CD8-positive, alpha-beta memory T cell (primary cell): ENCODE measurements around the gene SOCS7. TPM values are rescaled to one million over a fixed set of nuclear protein-coding genes. Genes with fewer than 3 reads are reported as not detected.
A peak's percentile ranks its signal among the peaks of the same experiment; 100 is the strongest.

Experiments used
- CTCF ChIA-PET: fragments of 350-600 bp; sonication (Branson Sonifier 250); formaldehyde crosslinking; loops from one replicate; lab custom pipeline; 2021; ENCODE audit warnings: antibody characterized with exemption; lab: Charles Lee
- POLR2A ChIA-PET: fragments of 350-600 bp; sonication (Branson Sonifier 250); formaldehyde crosslinking; loops from one replicate; lab custom pipeline; 2021; ENCODE audit warnings: antibody characterized with exemption; lab: Charles Lee
- DNase-seq, 5 donors: peaks; one replicate each; pipeline versions ENCODE4 v3.0.0 to v3.0.0-alpha.2; 2020 to 2022; ENCODE audit warnings: mixed read lengths in 1 of 5
- H3K27ac ChIP-seq: one replicate; pipeline ENCODE4 v1.7.0; 2013; ENCODE audit warnings: low read depth, mild to moderate bottlenecking, low read length, moderate library complexity
- H3K27me3 ChIP-seq: 2 replicates; pipeline ENCODE4 v1.7.0; 2013; ENCODE audit warnings: low read length, mild to moderate bottlenecking; ENCODE audit not compliant: insufficient read depth, poor library complexity, severe bottlenecking
- H3K36me3 ChIP-seq: 2 replicates; pipeline ENCODE4 v1.7.0; 2013; ENCODE audit warnings: mild to moderate bottlenecking, low read length, moderate library complexity; ENCODE audit not compliant: insufficient read depth
- H3K4me1 ChIP-seq: 2 replicates; pipeline ENCODE4 v1.7.0; 2013; ENCODE audit warnings: mild to moderate bottlenecking, low read length, moderate library complexity; ENCODE audit not compliant: insufficient read depth
- H3K4me3 ChIP-seq: 2 replicates; pipeline ENCODE4 v1.7.0; 2013; ENCODE audit warnings: mild to moderate bottlenecking, low read length
- H3K9me3 ChIP-seq: 2 replicates; pipeline ENCODE4 v1.7.0; 2013; ENCODE audit warnings: mild to moderate bottlenecking, low read length
- H3K27ac Mint-ChIP-seq, 8 donors: one replicate each; pipeline ENCODE4 v1.8.0; 2020 to 2021; ENCODE audit warnings: mixed read lengths in 8 of 8, mild to moderate bottlenecking in 6 of 8, inconsistent platforms in 3 of 8, moderate library complexity in 3 of 8
- H3K27me3 Mint-ChIP-seq, 2 donors: one replicate each; pipeline ENCODE4 v1.8.0; 2020 to 2021; ENCODE audit warnings: mixed read lengths in 2 of 2, mild to moderate bottlenecking in 1 of 2, moderate library complexity in 1 of 2
- H3K36me3 Mint-ChIP-seq, 3 donors: one replicate each; pipeline ENCODE4 v1.8.0; 2020 to 2021; ENCODE audit warnings: mixed read lengths in 3 of 3, inconsistent platforms in 1 of 3, mild to moderate bottlenecking in 1 of 3
- H3K4me1 Mint-ChIP-seq, 3 donors: one replicate each; pipeline ENCODE4 v1.8.0; 2020 to 2021; ENCODE audit warnings: mixed read lengths in 3 of 3, inconsistent platforms in 1 of 3, mild to moderate bottlenecking in 1 of 3
- H3K4me3 Mint-ChIP-seq, 7 donors: one replicate each; pipeline ENCODE4 v1.8.0; 2020 to 2021; ENCODE audit warnings: mixed read lengths in 7 of 7, mild to moderate bottlenecking in 6 of 7, moderate library complexity in 4 of 7, inconsistent platforms in 2 of 7
- H3K9me3 Mint-ChIP-seq, 5 donors: one replicate each; pipeline ENCODE4 v1.8.0; 2020 to 2022; ENCODE audit warnings: mixed read lengths in 5 of 5, mild to moderate bottlenecking in 3 of 5, moderate library complexity in 2 of 5, inconsistent platforms in 1 of 5
- polyA plus RNA-seq: library from polyadenylated mRNA; unstranded; fragments of 300-500 nt; fragmentation: Illumina TruSeq; gene quantifications from one replicate; pipeline ENCODE4 v1.2.3, GENCODE V29; 2021
- total RNA-seq, 2 experiments: library from RNA; stranded (reverse); gene quantifications; one replicate each; pipeline ENCODE4 v1.2.3, GENCODE V29; 2021

The SOCS7 gene
- total and polyA plus RNA-seq, 3 experiments from 2014 or later, result 0.98 to 23.7 (median 22.0) TPM

DNA sequence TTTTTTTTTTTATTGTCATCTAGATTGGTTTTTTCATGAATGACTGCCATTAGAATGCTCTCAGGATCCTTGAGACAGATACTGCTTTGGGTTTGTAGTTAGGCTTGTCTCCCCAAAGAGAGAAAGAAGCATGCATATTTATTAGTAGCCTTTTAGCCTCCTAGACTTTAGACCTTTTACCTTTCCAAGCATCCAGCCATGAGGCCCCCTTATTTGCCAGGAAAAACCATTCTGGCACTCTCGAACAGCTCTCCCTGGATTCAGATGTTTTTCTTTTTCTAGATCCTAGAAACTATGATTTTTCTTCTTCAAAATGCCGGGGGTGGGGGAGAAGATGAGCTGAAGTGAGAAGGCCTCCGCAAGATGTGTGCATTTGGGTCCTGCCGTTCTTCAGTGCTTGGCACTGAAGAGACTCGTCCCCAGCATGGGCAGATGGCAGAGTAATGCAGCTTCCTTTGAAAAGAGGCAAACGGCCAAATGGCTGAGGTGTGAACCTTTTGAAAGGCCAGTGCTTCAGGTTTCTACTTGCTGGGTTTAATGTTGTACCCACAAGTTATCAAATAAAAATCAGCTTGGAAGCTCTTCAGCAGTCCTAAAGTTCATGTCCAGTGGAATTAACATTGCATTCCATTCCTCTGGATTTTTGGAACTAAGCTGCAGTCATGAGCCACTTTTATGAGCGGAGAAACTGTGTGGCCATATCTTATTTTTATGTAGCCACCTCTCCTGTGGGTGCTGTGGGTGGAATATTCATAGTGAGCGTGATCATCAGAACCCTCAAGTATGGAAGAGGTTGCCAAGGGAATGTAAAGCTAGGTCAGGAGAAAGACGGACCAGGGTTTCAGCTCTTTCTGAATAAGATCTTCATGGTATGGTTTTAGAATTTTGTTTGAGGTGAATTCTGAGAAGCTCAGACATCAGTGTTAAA lies 7.2 kb downstream of the SOCS7 start:
- Mint-ChIP-seq H3K4me1 (peaks cover 31 to 54% (median 49%) of the 10 kb centered on the region in 3 donors), H3K4me3 (no peak overlapping the region), H3K36me3 (peaks cover 0 to 23% (median 2%) of the 10 kb centered on the region in 3 donors), H3K9me3 (no peaks in the 10 kb centered on the region), H3K27ac (peak overlapping the region in 1 of 8 donors; percentile 14), H3K27me3 (no peaks in the 10 kb centered on the region)
- no peaks in the 10 kb centered on the region for H3K9me3 ChIP-seq
- H3K27me3 ChIP-seq, result no peaks in the 10 kb centered on the region
- ChIA-PET CTCF (interaction anchor here (1.3 to 4.0 kb wide), 3 partner anchors 10 to 56 kb away, joined by 3 to 18 read pairs (median 4); no protein-coding TSS in a partner anchor), POLR2A (no interaction called here)
- DNase-seq, result no peak
- no peak overlapping the region for H3K4me3 ChIP-seq
- no peak overlapping the region for H3K27ac ChIP-seq
- peaks cover 8% of the 10 kb centered on the region for H3K4me1 ChIP-seq
- H3K36me3 ChIP-seq, result no peaks in the 10 kb centered on the region

DNA sequence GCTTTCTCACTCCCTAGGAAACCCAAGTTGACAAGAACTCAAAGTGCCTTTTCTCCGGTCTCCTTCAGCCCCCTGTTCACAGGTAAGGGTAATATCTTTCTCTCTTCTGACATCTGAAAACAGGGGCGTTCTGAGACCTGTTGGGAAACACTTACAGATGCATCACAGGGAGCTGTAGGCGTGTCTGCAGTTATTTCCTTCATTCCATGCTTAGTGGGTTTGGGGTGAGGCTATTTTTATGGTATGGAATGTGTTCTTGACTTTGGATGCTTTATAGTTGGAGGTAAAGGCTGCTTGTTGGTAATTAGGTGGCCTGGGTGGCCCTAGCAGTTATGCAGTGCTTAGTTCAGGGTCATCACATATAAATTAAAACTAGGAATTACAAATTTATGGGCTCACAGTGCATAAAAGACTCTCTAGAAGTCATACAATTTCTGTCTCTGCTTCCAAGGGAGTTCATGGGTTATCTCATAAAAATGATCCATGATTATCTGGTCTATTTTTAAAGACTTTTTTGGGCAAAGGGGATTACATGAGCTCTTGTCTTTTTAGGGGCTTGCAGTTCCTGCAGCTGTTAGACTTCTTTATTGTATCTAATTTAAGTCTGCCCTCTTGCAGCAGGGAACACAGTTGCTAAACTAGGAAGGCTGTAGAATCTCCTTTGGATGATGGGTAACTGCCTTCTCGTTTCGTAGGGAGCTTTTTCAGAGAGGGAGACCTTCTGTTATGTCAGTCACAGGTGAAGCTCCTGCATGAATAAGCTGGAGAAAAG lies 10.2 kb downstream of the SOCS7 start:
- peaks cover 4 to 51% (median 5%) of the 10 kb centered on the region in 3 donors for H3K36me3 Mint-ChIP-seq
- H3K9me3 ChIP-seq, result no peaks in the 10 kb centered on the region
- no peaks in the 10 kb centered on the region for H3K27me3 Mint-ChIP-seq
- no peaks in the 10 kb centered on the region for H3K9me3 Mint-ChIP-seq
- no peak overlapping the region for H3K4me3 ChIP-seq
- ChIA-PET POLR2A (no interaction called here), CTCF (interaction anchor here (4.0 kb wide), 1 partner anchor 13 kb away, joined by 18 read pairs; no protein-coding TSS in a partner anchor)
- H3K4me1 ChIP-seq, result no peaks in the 10 kb centered on the region
- no peak overlapping the region for H3K27ac ChIP-seq
- no peak for DNase-seq
- H3K4me1 Mint-ChIP-seq, result peaks cover 12 to 29% (median 24%) of the 10 kb centered on the region in 3 donors
- H3K27ac Mint-ChIP-seq, result peak overlapping the region in 1 of 8 donors; percentile 32
- H3K27me3 ChIP-seq, result no peaks in the 10 kb centered on the region
- no peak overlapping the region for H3K4me3 Mint-ChIP-seq
- no peaks in the 10 kb centered on the region for H3K36me3 ChIP-seq

DNA sequence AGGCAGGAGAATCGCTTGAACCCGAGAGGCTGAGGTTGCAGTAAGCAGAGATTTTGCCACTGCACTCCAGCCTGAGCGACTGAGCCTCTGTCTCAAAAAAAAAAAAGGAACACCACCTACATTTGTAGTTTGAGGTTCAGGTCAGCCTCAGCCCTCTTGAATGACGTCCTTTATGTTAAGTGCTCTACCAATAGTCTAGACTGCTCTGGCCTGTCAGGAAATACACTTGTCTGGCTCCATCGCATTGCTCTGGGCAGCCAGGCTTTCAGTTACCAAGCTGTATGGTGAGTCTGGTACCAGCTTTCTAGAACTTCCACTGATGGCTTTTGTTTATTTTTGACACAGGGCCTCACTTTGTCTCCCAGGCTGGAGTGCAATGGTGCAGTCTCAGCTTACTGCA lies 11.4 kb downstream of the SOCS7 start:
- DNase-seq, result no peak
- peaks cover 8 to 58% (median 10%) of the 10 kb centered on the region in 3 donors for H3K36me3 Mint-ChIP-seq
- no peak overlapping the region for H3K4me3 Mint-ChIP-seq
- H3K27ac Mint-ChIP-seq, result no peak overlapping the region
- Histone ChIP-seq H3K9me3 (no peaks in the 10 kb centered on the region), H3K36me3 (no peaks in the 10 kb centered on the region), H3K27ac (no peak overlapping the region), H3K4me3 (no peak overlapping the region), H3K27me3 (no peaks in the 10 kb centered on the region), H3K4me1 (no peaks in the 10 kb centered on the region)
- ChIA-PET CTCF (no interaction called here), POLR2A (no interaction called here)
- H3K27me3 Mint-ChIP-seq, result no peaks in the 10 kb centered on the region
- H3K4me1 Mint-ChIP-seq, result peaks cover 2 to 18% (median 15%) of the 10 kb centered on the region in 3 donors
- no peaks in the 10 kb centered on the region for H3K9me3 Mint-ChIP-seq

DNA sequence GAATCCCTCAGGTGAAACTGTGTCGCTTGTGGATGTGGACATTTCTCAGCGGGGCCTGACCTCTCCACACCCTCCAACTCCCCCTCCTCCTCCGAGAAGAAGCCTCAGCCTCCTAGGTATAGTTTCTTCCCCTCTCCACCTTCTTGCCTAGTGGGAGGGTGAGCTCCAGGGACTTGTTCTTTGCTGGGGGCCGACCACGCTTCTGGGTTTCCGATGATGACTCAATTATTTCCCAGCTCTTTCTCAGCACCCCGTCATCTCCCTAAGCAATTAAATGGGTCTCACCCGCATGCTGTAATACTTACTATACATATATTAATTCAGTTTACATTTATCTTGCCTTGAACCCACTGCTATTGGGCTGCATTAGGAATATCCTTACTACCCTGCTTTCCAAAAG lies 13.1 kb downstream of the SOCS7 start:
- H3K9me3 ChIP-seq, result no peaks in the 10 kb centered on the region
- ChIA-PET CTCF (interaction anchor here (1.2 to 2.4 kb wide), 2 partner anchors 15 to 50 kb away, joined by 3 to 10 read pairs; no protein-coding TSS in a partner anchor), POLR2A (no interaction called here)
- H3K4me3 Mint-ChIP-seq, result no peak overlapping the region
- no peaks in the 10 kb centered on the region for H3K9me3 Mint-ChIP-seq
- no peak overlapping the region for H3K27ac ChIP-seq
- no peaks in the 10 kb centered on the region for H3K27me3 ChIP-seq
- no peaks in the 10 kb centered on the region for H3K27me3 Mint-ChIP-seq
- no peaks in the 10 kb centered on the region for H3K4me1 ChIP-seq
- no peak for DNase-seq
- peaks cover 16 to 71% (median 20%) of the 10 kb centered on the region in 3 donors for H3K36me3 Mint-ChIP-seq
- no peaks in the 10 kb centered on the region for H3K36me3 ChIP-seq
- peaks cover 0 to 4% (median 0%) of the 10 kb centered on the region in 3 donors for H3K4me1 Mint-ChIP-seq
- H3K27ac Mint-ChIP-seq, result no peak overlapping the region
- no peak overlapping the region for H3K4me3 ChIP-seq

DNA sequence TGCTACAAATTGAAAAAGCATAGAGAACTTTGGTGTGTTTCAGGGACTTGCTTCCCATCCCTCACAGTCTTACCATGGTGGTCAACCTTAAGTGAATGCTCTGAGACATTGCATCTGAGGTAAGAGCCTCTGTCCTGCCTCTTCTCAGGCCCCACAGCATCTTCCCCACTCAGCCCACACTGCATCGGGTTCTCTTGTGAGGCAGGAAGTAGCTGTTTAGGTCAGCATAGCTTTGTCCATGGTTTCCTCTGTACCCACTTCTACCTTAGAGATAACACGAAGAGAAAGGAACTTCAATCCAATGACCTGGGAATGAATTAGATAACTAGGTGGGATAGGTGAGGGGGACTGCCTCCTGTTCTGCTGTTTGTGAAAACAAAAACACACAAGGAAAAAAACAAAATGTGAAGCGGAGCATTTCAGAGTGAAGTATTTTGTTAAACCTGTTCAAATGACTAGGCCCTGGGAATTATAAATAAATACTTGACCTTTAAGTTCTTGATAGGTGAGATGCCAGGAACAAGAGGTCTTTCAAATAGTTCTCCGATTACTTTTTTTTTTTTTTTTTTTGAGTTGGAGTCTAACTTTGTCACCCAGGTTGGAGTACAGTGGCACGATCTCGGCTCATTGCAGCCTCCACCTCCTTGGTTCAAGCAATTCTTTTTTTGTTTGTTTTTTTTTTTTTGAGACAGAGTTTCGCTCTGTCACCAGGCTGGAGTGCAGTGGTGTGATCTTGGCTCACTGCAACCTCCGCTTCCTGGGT lies 17.7 kb downstream of the SOCS7 start:
- Mint-ChIP-seq H3K27ac (no peak overlapping the region), H3K36me3 (peaks cover 23 to 72% (median 32%) of the 10 kb centered on the region in 3 donors), H3K4me1 (no peaks in the 10 kb centered on the region), H3K9me3 (no peaks in the 10 kb centered on the region), H3K4me3 (no peak overlapping the region), H3K27me3 (no peaks in the 10 kb centered on the region)
- CTCF ChIA-PET, result no interaction called here
- no peaks in the 10 kb centered on the region for H3K4me1 ChIP-seq
- no peaks in the 10 kb centered on the region for H3K9me3 ChIP-seq
- DNase-seq, result no peak
- POLR2A ChIA-PET, result no interaction called here
- no peaks in the 10 kb centered on the region for H3K36me3 ChIP-seq
- no peak overlapping the region for H3K4me3 ChIP-seq
- no peaks in the 10 kb centered on the region for H3K27me3 ChIP-seq
- no peak overlapping the region for H3K27ac ChIP-seq

DNA sequence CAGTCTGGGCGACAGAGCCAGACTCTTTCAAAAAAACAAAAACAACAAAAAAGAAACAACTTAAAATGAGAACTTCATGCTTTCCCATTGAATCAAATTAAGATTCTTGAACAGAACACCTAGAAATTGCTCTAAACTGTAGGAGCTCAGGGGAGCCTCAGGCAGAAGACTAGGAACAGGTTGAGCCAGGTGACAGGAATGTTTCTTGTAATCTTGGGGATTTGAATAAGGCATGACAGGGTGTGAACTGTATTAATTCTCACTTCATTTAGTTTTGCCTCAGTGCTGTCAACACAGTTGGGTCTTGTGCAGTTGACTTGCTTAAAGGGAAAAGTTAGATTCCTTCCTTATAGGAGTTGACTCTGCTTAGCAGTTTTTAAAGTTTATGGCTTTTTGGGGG lies 27.8 kb downstream of the SOCS7 start:
- no peak for DNase-seq
- ChIA-PET CTCF (no interaction called here), POLR2A (no interaction called here)

DNA sequence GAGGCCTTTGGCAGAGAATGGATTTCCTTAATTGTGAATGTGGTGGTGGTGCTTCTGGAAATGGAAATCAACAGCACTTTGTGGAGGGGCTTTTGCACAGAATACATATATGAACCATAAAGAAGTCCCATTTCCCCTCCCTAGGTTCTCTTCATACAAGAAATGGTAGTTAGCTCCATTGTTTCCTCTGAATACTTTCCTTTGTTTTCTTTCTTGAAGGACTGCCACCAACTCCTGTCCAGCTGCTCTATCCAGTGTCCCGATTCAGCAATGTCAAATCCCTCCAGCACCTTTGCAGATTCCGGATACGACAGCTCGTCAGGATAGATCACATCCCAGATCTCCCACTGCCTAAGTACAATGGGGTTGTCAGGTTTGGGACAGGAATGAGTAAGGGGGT lies 43.4 kb downstream of the SOCS7 start:
- Histone ChIP-seq H3K4me1 (no peaks in the 10 kb centered on the region), H3K4me3 (no peak overlapping the region), H3K27ac (no peak overlapping the region), H3K36me3 (peaks cover 23% of the 10 kb centered on the region), H3K27me3 (no peaks in the 10 kb centered on the region), H3K9me3 (no peaks in the 10 kb centered on the region)
- no peak for DNase-seq
- Mint-ChIP-seq H3K27ac (peak overlapping the region in 1 of 8 donors; percentile 30), H3K4me3 (no peak overlapping the region), H3K9me3 (no peaks in the 10 kb centered on the region), H3K36me3 (peaks cover 9 to 67% (median 22%) of the 10 kb centered on the region in 3 donors), H3K4me1 (no peaks in the 10 kb centered on the region), H3K27me3 (peaks cover 0 to 1% of the 10 kb centered on the region in 2 donors)
- ChIA-PET CTCF (interaction anchor here (2.2 kb wide), 1 partner anchor 19 kb away, joined by 7 read pairs; no protein-coding TSS in a partner anchor), POLR2A (no interaction called here)

More for the DNA sequence above, 27.8 kb downstream of the SOCS7 start:
- no peaks in the 10 kb centered on the region for H3K4me1 ChIP-seq
- no peaks in the 10 kb centered on the region for H3K4me1 Mint-ChIP-seq
- H3K9me3 Mint-ChIP-seq, result no peaks in the 10 kb centered on the region
- no peak overlapping the region for H3K4me3 ChIP-seq
- no peaks in the 10 kb centered on the region for H3K27me3 ChIP-seq
- no peaks in the 10 kb centered on the region for H3K9me3 ChIP-seq
- no peaks in the 10 kb centered on the region for H3K27me3 Mint-ChIP-seq
- no peak overlapping the region for H3K27ac ChIP-seq
- peaks cover 0 to 58% (median 17%) of the 10 kb centered on the region in 3 donors for H3K36me3 Mint-ChIP-seq
- no peak overlapping the region for H3K4me3 Mint-ChIP-seq
- H3K27ac Mint-ChIP-seq, result no peak overlapping the region
- peaks cover 7% of the 10 kb centered on the region for H3K36me3 ChIP-seq
